ENCODE data around the gene POU2F1. TPM values are rescaled to one million over a fixed set of nuclear protein-coding genes. Genes with fewer than 3 reads are reported as not detected.

The POU2F1 gene
- total RNA-seq, 2 donors from 2014 or later, result 48.6 to 49.4 TPM

DNA sequence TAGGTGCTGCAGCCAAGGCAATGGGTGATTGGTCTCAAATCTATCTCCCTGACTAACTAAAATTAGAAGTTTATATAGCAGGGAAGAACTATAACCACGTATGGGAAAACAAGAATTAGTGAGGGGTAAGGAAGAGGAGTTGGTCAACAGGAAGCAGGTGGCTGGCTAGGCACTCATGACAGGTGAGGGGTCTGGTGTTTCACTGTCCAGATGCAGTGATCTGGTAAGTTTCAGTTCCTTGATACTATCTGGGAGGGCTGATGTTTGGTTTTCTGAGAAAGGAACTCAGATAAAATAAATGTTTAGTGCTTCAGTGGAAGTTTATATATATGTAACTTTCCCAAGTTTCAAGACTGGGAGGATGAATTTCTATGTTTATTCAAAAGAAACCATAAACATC lies 11.6 kb upstream of the POU2F1 start:
- H3K9ac ChIP-seq (ENCODE audit: extremely low read depth, low read length, poor library complexity, severe bottlenecking), result no peak overlapping the region
- no peaks in the 10 kb centered on the region for H3K36me3 ChIP-seq (ENCODE audit: control insufficient read depth, insufficient read depth, low read length)
- peaks cover 21% of the 10 kb centered on the region for H3K9me3 Mint-ChIP-seq
- H3K4me1 ChIP-seq (ENCODE audit: control insufficient read depth, insufficient read depth, low read length), result no peaks in the 10 kb centered on the region
- DNase-seq, result no peak
- H3K27me3 Mint-ChIP-seq (ENCODE audit: insufficient read depth), result no peaks in the 10 kb centered on the region
- no peak for TF ChIP-seq CTCF (conservative IDR thresholded peaks at IDR 0.05)
- peaks cover 3% of the 10 kb centered on the region for H3K36me3 Mint-ChIP-seq (ENCODE audit: low read depth)
- H3K4me3 Mint-ChIP-seq, result no peak overlapping the region
- WGBS, 2 experiments (ENCODE audit: insufficient coverage in 1 of 2, insufficient read length in 1 of 2), result 97% methylated on average over 1 of the region's 1 CpG; no CpG with 5 or more reads in 1 of the 2 experiments
- no peak overlapping the region for H3K4me3 ChIP-seq (ENCODE audit: low read length)
- H3K27me3 ChIP-seq (ENCODE audit: control insufficient read depth, insufficient read depth, low read length, poor library complexity, severe bottlenecking), result no peaks in the 10 kb centered on the region
- peaks cover 5% of the 10 kb centered on the region for H3K4me1 Mint-ChIP-seq
- no peak overlapping the region for H3K27ac ChIP-seq (ENCODE audit: low read depth, low read length)
- no peak overlapping the region for H3K27ac Mint-ChIP-seq
- H3K9me3 ChIP-seq (ENCODE audit: control insufficient read depth, low read length), result peaks cover 11% of the 10 kb centered on the region

- Mint-ChIP-seq H3K9me3 (peaks cover 17% of the 10 kb centered on the region), H3K4me1 (peaks cover 4% of the 10 kb centered on the region), H3K27me3 (ENCODE audit: insufficient read depth) (no peaks in the 10 kb centered on the region), H3K27ac (no peak overlapping the region), H3K4me3 (no peak overlapping the region), H3K36me3 (ENCODE audit: low read depth) (peaks cover 3% of the 10 kb centered on the region)
- Histone ChIP-seq H3K4me3 (ENCODE audit: low read length) (no peak overlapping the region), H3K4me1 (ENCODE audit: control insufficient read depth, insufficient read depth, low read length) (no peaks in the 10 kb centered on the region), H3K27ac (ENCODE audit: low read depth, low read length) (no peak overlapping the region), H3K36me3 (ENCODE audit: control insufficient read depth, insufficient read depth, low read length) (no peaks in the 10 kb centered on the region), H3K9me3 (ENCODE audit: control insufficient read depth, low read length) (peaks cover 11% of the 10 kb centered on the region), H3K9ac (ENCODE audit: extremely low read depth, low read length, poor library complexity, severe bottlenecking) (no peak overlapping the region), H3K27me3 (ENCODE audit: control insufficient read depth, insufficient read depth, low read length, poor library complexity, severe bottlenecking) (no peaks in the 10 kb centered on the region)
- DNase-seq, result no peak
- TF ChIP-seq CTCF (conservative IDR thresholded peaks at IDR 0.05), result no peak
- WGBS, 2 experiments (ENCODE audit: insufficient coverage in 1 of 2, insufficient read length in 1 of 2), result 96% methylated on average over 11 to 15 of the region's 15 CpGs
Measured at GRCh38 chr1:167210966-167211674, 9.6 kb upstream of the POU2F1 start.

- no peaks in the 10 kb centered on the region for H3K27me3 Mint-ChIP-seq (ENCODE audit: insufficient read depth)
- Histone ChIP-seq H3K4me1 (ENCODE audit: control insufficient read depth, insufficient read depth, low read length) (no peaks in the 10 kb centered on the region), H3K36me3 (ENCODE audit: control insufficient read depth, insufficient read depth, low read length) (no peaks in the 10 kb centered on the region), H3K4me3 (ENCODE audit: low read length) (no peak overlapping the region), H3K9ac (ENCODE audit: extremely low read depth, low read length, poor library complexity, severe bottlenecking) (no peak overlapping the region), H3K27me3 (ENCODE audit: control insufficient read depth, insufficient read depth, low read length, poor library complexity, severe bottlenecking) (no peaks in the 10 kb centered on the region), H3K27ac (ENCODE audit: low read depth, low read length) (no peak overlapping the region), H3K9me3 (ENCODE audit: control insufficient read depth, low read length) (peaks cover 11% of the 10 kb centered on the region)
- no peak for DNase-seq
- H3K36me3 Mint-ChIP-seq (ENCODE audit: low read depth), result peaks cover 3% of the 10 kb centered on the region
- no peak for TF ChIP-seq CTCF (conservative IDR thresholded peaks at IDR 0.05)
- H3K27ac Mint-ChIP-seq, result no peak overlapping the region
- H3K4me1 Mint-ChIP-seq, result peaks cover 1% of the 10 kb centered on the region
- H3K4me3 Mint-ChIP-seq, result no peak overlapping the region
- H3K9me3 Mint-ChIP-seq, result peaks cover 24% of the 10 kb centered on the region
Measured at GRCh38 chr1:167212025-167212424, 8.7 kb upstream of the POU2F1 start.

Data from endodermal cell (in vitro differentiated cells).